Measurements from ENCODE around the gene MS4A1.

- TF ChIP-seq CTCF (conservative IDR thresholded peaks at IDR 0.05; ENCODE audit: low read length) = no peak
- TF ChIP-seq EZH2phosphoT487 (IDR thresholded peaks at IDR 0.05; ENCODE audit: borderline replicate concordance, low read depth, low read length) = no peak
Measured at GRCh38 chr11:60498853-60499252, 43.2 kb downstream of the MS4A1 start.
